Spinal cord (tissue), 10 donors: ENCODE results near the gene ATP10A. TPM values are rescaled to one million over a fixed set of nuclear protein-coding genes. Genes with fewer than 3 reads are reported as not detected.

ENCODE experiments used
- DNase-seq, 6 donors: peaks; one replicate each; pipeline versions ENCODE4 v3.0.0 to v3.0.0-alpha.2; 2013 to 2015; ENCODE audit warnings: low spot score in 6 of 6, low read depth in 4 of 6
- H3K27ac ChIP-seq: one replicate; pipeline ENCODE4 v1.5.1; 2013; ENCODE audit warnings: low read depth, low read length, control low read depth
- H3K27me3 ChIP-seq: one replicate; pipeline ENCODE4 v1.6.1; 2013; ENCODE audit warnings: low read length; ENCODE audit not compliant: control insufficient read depth, insufficient read depth
- H3K36me3 ChIP-seq: one replicate; pipeline ENCODE4 v1.6.1; 2013; ENCODE audit warnings: low read length; ENCODE audit not compliant: control insufficient read depth, insufficient read depth
- H3K4me1 ChIP-seq: one replicate; pipeline ENCODE4 v1.6.1; 2013; ENCODE audit warnings: low read length; ENCODE audit not compliant: control insufficient read depth, insufficient read depth
- H3K4me3 ChIP-seq: one replicate; pipeline ENCODE4 v1.5.1; 2013; ENCODE audit warnings: low read depth, low read length, control low read depth
- H3K9me3 ChIP-seq: one replicate; pipeline ENCODE4 v1.6.1; 2013; ENCODE audit warnings: low read length; ENCODE audit not compliant: control insufficient read depth, insufficient read depth
- WGBS: methylation state at CpG from one replicate; pipeline ENCODE4 v1.1.5; 2013; ENCODE audit warnings: missing lambda C conversion rate; ENCODE audit not compliant: insufficient coverage; 5-methylcytosine and 5-hydroxymethylcytosine counted together
- polyA plus RNA-seq, 2 donors: library from polyadenylated mRNA; unstranded; fragments of 120-200 nt; gene quantifications; one replicate each; pipeline ENCODE4 v1.2.1, GENCODE V29; 2013; ENCODE audit not compliant: insufficient read length in 2 of 2
- total RNA-seq, 2 donors: library from RNA; depleted of rRNA in 1 of 2; stranded (reverse); fragments of 120-200 nt in 1 of 2; fragments of >200 nt in 1 of 2; gene quantifications; one replicate each; pipeline versions ENCODE4 v1.2.3 to v1.2.4, GENCODE V29; 2013 to 2014
- donor health status: healthy.

Gene ATP10A
- total and polyA plus RNA-seq, 4 donors: 3.6 to 5.4 (median 4.4) TPM

GRCh38 chr15:25799906-25800700 lies 63.0 kb downstream of the ATP10A start:
- Histone ChIP-seq H3K27me3 (no peaks in the 10 kb centered on the region), H3K4me1 (peaks cover 3% of the 10 kb centered on the region), H3K4me3 (no peak overlapping the region), H3K36me3 (no peaks in the 10 kb centered on the region), H3K27ac (no peak overlapping the region), H3K9me3 (no peaks in the 10 kb centered on the region)
- DNase-seq: no peak
- WGBS: 83% methylated on average over 14 of the region's 19 CpGs

GRCh38 chr15:25797936-25798901 lies 64.9 kb downstream of the ATP10A start:
- peak in 1 of 6 donors; percentile 21 for DNase-seq

GRCh38 chr15:25797511-25797935 lies 65.6 kb downstream of the ATP10A start:
- 86% methylated on average over 4 of the region's 8 CpGs for WGBS
- no peak for DNase-seq
- Histone ChIP-seq H3K36me3 (no peaks in the 10 kb centered on the region), H3K9me3 (no peaks in the 10 kb centered on the region), H3K4me3 (no peak overlapping the region), H3K4me1 (peaks cover 3% of the 10 kb centered on the region), H3K27ac (no peak overlapping the region), H3K27me3 (no peaks in the 10 kb centered on the region)

More at GRCh38 chr15:25797936-25798901, 64.9 kb downstream of the ATP10A start:
- Histone ChIP-seq H3K9me3 (no peaks in the 10 kb centered on the region), H3K27ac (no peak overlapping the region), H3K4me1 (peaks cover 3% of the 10 kb centered on the region), H3K27me3 (no peaks in the 10 kb centered on the region), H3K36me3 (no peaks in the 10 kb centered on the region), H3K4me3 (no peak overlapping the region)
- 89% methylated on average over 22 of the region's 25 CpGs for WGBS

GRCh38 chr15:25797035-25797434 lies 66.1 kb downstream of the ATP10A start:
- DNase-seq: no peak
- no peaks in the 10 kb centered on the region for H3K9me3 ChIP-seq
- no peak overlapping the region for H3K4me3 ChIP-seq
- peaks cover 3% of the 10 kb centered on the region for H3K4me1 ChIP-seq
- H3K36me3 ChIP-seq: no peaks in the 10 kb centered on the region
- no peaks in the 10 kb centered on the region for H3K27me3 ChIP-seq
- no peak overlapping the region for H3K27ac ChIP-seq
- whole genome bisulfite sequencing: 100% methylated on average over 1 of the region's 4 CpGs

GRCh38 chr15:25796395-25796794 lies 66.7 kb downstream of the ATP10A start:
- DNase-seq: no peak
- H3K36me3 ChIP-seq: no peaks in the 10 kb centered on the region
- H3K9me3 ChIP-seq: no peaks in the 10 kb centered on the region
- no peaks in the 10 kb centered on the region for H3K27me3 ChIP-seq
- peaks cover 3% of the 10 kb centered on the region for H3K4me1 ChIP-seq
- 75% methylated on average over 7 of the region's 7 CpGs for WGBS
- no peak overlapping the region for H3K27ac ChIP-seq
- H3K4me3 ChIP-seq: no peak overlapping the region

GRCh38 chr15:25795712-25796111 lies 67.4 kb downstream of the ATP10A start:
- Histone ChIP-seq H3K4me3 (no peak overlapping the region), H3K4me1 (peaks cover 3% of the 10 kb centered on the region), H3K27ac (no peak overlapping the region), H3K9me3 (no peaks in the 10 kb centered on the region), H3K36me3 (no peaks in the 10 kb centered on the region), H3K27me3 (no peaks in the 10 kb centered on the region)
- no peak for DNase-seq
- WGBS: no CpG with 5 or more reads among the region's 6 CpGs

GRCh38 chr15:25795061-25795460 lies 68.1 kb downstream of the ATP10A start:
- WGBS: 100% methylated on average over 3 of the region's 9 CpGs
- no peak overlapping the region for H3K4me3 ChIP-seq
- H3K36me3 ChIP-seq: no peaks in the 10 kb centered on the region
- H3K27me3 ChIP-seq: no peaks in the 10 kb centered on the region
- H3K27ac ChIP-seq: no peak overlapping the region
- DNase-seq: no peak
- peaks cover 3% of the 10 kb centered on the region for H3K4me1 ChIP-seq
- no peaks in the 10 kb centered on the region for H3K9me3 ChIP-seq

- no peaks in the 10 kb centered on the region for H3K36me3 ChIP-seq
- no peaks in the 10 kb centered on the region for H3K9me3 ChIP-seq
- H3K27ac ChIP-seq: no peak overlapping the region
- peaks cover 3% of the 10 kb centered on the region for H3K4me1 ChIP-seq
- DNase-seq: no peak
- H3K4me3 ChIP-seq: no peak overlapping the region
- 82% methylated on average over 3 of the region's 6 CpGs for WGBS
- no peaks in the 10 kb centered on the region for H3K27me3 ChIP-seq
Measured at GRCh38 chr15:25793354-25794050, 69.6 kb downstream of the ATP10A start.

- Histone ChIP-seq H3K27me3 (no peaks in the 10 kb centered on the region), H3K9me3 (no peaks in the 10 kb centered on the region), H3K4me1 (no peaks in the 10 kb centered on the region), H3K27ac (no peak overlapping the region), H3K36me3 (no peaks in the 10 kb centered on the region), H3K4me3 (no peak overlapping the region)
- no CpG with 5 or more reads among the region's 3 CpGs for WGBS
- DNase-seq: no peak
Measured at GRCh38 chr15:25792128-25792527, 71.0 kb downstream of the ATP10A start.
